Measurements from ENCODE around the gene LEMD3. TPM values are rescaled to one million over a fixed set of nuclear protein-coding genes. Genes with fewer than 3 reads are reported as not detected.

The LEMD3 gene
- total RNA-seq, 1 experiment from 2014 or later: 57.8 TPM

- no peak for ATAC-seq
- BruUV-seq (replicated peaks): TSS peak; percentile 79
- intact Hi-C loops (cut with micrococcal nuclease): no loop called here
Observed at GRCh38 chr12:65168681-65169319, 583 bp upstream of the LEMD3 start.

GRCh38 chr12:65170209-65170881, 962 bp downstream of the LEMD3 start:
- H3K4me3 ChIP-seq (ENCODE audit: low read length): peak overlapping the region; percentile 79
- peak overlapping the region; percentile 47 for H3K27ac ChIP-seq (ENCODE audit: low read length)
- peaks cover 60% of the 10 kb centered on the region for H3K79me2 ChIP-seq (ENCODE audit: low read length)
- intact Hi-C loops (cut with micrococcal nuclease): loop anchor here (5.0 kb wide), 1 partner anchor 62 kb away; no protein-coding TSS in a partner anchor
- H3K27me3 ChIP-seq (ENCODE audit: low read length): no peaks in the 10 kb centered on the region
- peaks cover 9% of the 10 kb centered on the region; the same call in 1 of the 2 replicates for H3K36me3 ChIP-seq (ENCODE audit: low read depth, low read length)
- H3K4me2 ChIP-seq (ENCODE audit: low read length): peak overlapping the region; percentile 78
- peak overlapping the region; percentile 93 for H3K9ac ChIP-seq (ENCODE audit: low read length)
- no peak for TF ChIP-seq EZH2 (IDR thresholded peaks at IDR 0.05; ENCODE audit: low read length, unreplicated experiment)
- TF ChIP-seq CTCF (conservative IDR thresholded peaks at IDR 0.05; ENCODE audit: low read depth, low read length): no peak
- TF ChIP-seq EZH2phosphoT487 (IDR thresholded peaks at IDR 0.05; ENCODE audit: borderline replicate concordance, low read length): no peak
- H4K20me1 ChIP-seq (ENCODE audit: low read length): peaks cover 43% of the 10 kb centered on the region
- peak; percentile 62 for ATAC-seq
- BruUV-seq (replicated peaks): no TSS peak
- peak overlapping the region; percentile 95; the same call in 1 of the 2 replicates for H2AFZ ChIP-seq (ENCODE audit: low read length)
- no peaks in the 10 kb centered on the region for H3K9me2 ChIP-seq (replicated peaks; ENCODE audit: low read length)
- no peaks in the 10 kb centered on the region for H3F3A ChIP-seq (ENCODE audit: low read length, unreplicated experiment)
- peaks cover 29% of the 10 kb centered on the region for H3K4me1 ChIP-seq (ENCODE audit: insufficient read depth, low read length)
- H3K9me3 ChIP-seq (ENCODE audit: low read length): no peaks in the 10 kb centered on the region
- POLR2A ChIA-PET (ENCODE audit: unreplicated experiment): interaction anchor here (0.7 kb wide), 1 partner anchor 69 kb away, joined by 4 read pairs; no protein-coding TSS in a partner anchor
- CTCF ChIA-PET: interaction anchor here (1.9 kb wide), 1 partner anchor 62 kb away, joined by 6 read pairs; no protein-coding TSS in a partner anchor
- DNase-seq: peak; percentile 58

More at GRCh38 chr12:65168681-65169319, 583 bp upstream of the LEMD3 start:
- Histone ChIP-seq H3K36me3 (ENCODE audit: low read depth, low read length) (no peaks in the 10 kb centered on the region; the same call in 1 of the 2 replicates), H3K9ac (ENCODE audit: low read length) (peak overlapping the region; percentile 93), H4K20me1 (ENCODE audit: low read length) (peaks cover 33% of the 10 kb centered on the region), H3K9me2 (replicated peaks; ENCODE audit: low read length) (no peaks in the 10 kb centered on the region), H2AFZ (ENCODE audit: low read length) (peak overlapping the region; percentile 95), H3K4me1 (ENCODE audit: insufficient read depth, low read length) (peaks cover 22% of the 10 kb centered on the region), H3F3A (ENCODE audit: low read length, unreplicated experiment) (no peaks in the 10 kb centered on the region), H3K9me3 (ENCODE audit: low read length) (no peaks in the 10 kb centered on the region), H3K27me3 (ENCODE audit: low read length) (no peaks in the 10 kb centered on the region), H3K27ac (ENCODE audit: low read length) (no peak overlapping the region), H3K4me3 (ENCODE audit: low read length) (peak overlapping the region; percentile 79), H3K79me2 (ENCODE audit: low read length) (peaks cover 44% of the 10 kb centered on the region), H3K4me2 (ENCODE audit: low read length) (peak overlapping the region; percentile 78)
- ChIA-PET POLR2A (ENCODE audit: unreplicated experiment) (interaction anchor here (0.5 to 0.7 kb wide), 6 partner anchors 9 to 458 kb away, joined by 3 to 19 read pairs (median 5); no protein-coding TSS in a partner anchor), CTCF (interaction anchor here (0.6 to 1.9 kb wide), 2 partner anchors 64 to 771 kb away, joined by 3 to 6 read pairs; no protein-coding TSS in a partner anchor)
- no peak for DNase-seq
- no peak for TF ChIP-seq EZH2phosphoT487 (IDR thresholded peaks at IDR 0.05; ENCODE audit: borderline replicate concordance, low read length)
- no peak for TF ChIP-seq EZH2 (IDR thresholded peaks at IDR 0.05; ENCODE audit: low read length, unreplicated experiment)
- TF ChIP-seq CTCF (conservative IDR thresholded peaks at IDR 0.05; ENCODE audit: low read depth, low read length): no peak
